Muscle of leg (tissue), 11 donors: ENCODE data around the gene NRSN2. TPM values are rescaled to one million over a fixed set of nuclear protein-coding genes. Genes with fewer than 3 reads are reported as not detected.

Experiments
- DNase-seq: peaks from one replicate; pipeline ENCODE4 v3.0.0; 2013
- H3K27ac ChIP-seq: one replicate; pipeline ENCODE4 v1.5.1; 2013; ENCODE audit warnings: mild to moderate bottlenecking, low read length, control low read depth
- H3K27me3 ChIP-seq: one replicate; pipeline ENCODE4 v1.6.1; 2013; ENCODE audit warnings: low read length; ENCODE audit not compliant: control insufficient read depth, insufficient read depth
- H3K36me3 ChIP-seq: one replicate; pipeline ENCODE4 v1.6.1; 2013; ENCODE audit warnings: low read length; ENCODE audit not compliant: control insufficient read depth, insufficient read depth
- H3K4me1 ChIP-seq: one replicate; pipeline ENCODE4 v1.6.1; 2013; ENCODE audit warnings: low read length; ENCODE audit not compliant: control insufficient read depth, insufficient read depth
- H3K4me3 ChIP-seq: one replicate; pipeline ENCODE4 v1.5.1; 2013; ENCODE audit warnings: low read length, control low read depth
- H3K9me3 ChIP-seq: replicated peaks from 2 replicates; pipeline ENCODE4 v1.6.1; 2013; ENCODE audit warnings: low read depth, low read length; ENCODE audit not compliant: control insufficient read depth
- WGBS: methylation state at CpG from one replicate; pipeline ENCODE4 v1.1.5; 2013; ENCODE audit warnings: missing lambda C conversion rate; ENCODE audit not compliant: insufficient coverage; 5-methylcytosine and 5-hydroxymethylcytosine counted together
- polyA plus RNA-seq, 8 donors: library from polyadenylated mRNA; unstranded; fragments of 120-200 nt; gene quantifications; one replicate each; pipeline versions ENCODE4 v1.2.1 to v1.2.3, GENCODE V29; 2013; ENCODE audit warnings: inconsistent platforms in 1 of 8, low replicate concordance in 1 of 8; ENCODE audit not compliant: insufficient read length in 8 of 8, insufficient read depth in 1 of 8
- total RNA-seq: library from RNA; stranded (reverse); fragments of 120-200 nt; gene quantifications from one replicate; pipeline ENCODE4 v1.2.4, GENCODE V29; 2013

NRSN2 gene
- total and polyA plus RNA-seq, 9 donors: 12.4 to 33.6 (median 30.9) TPM

DNA sequence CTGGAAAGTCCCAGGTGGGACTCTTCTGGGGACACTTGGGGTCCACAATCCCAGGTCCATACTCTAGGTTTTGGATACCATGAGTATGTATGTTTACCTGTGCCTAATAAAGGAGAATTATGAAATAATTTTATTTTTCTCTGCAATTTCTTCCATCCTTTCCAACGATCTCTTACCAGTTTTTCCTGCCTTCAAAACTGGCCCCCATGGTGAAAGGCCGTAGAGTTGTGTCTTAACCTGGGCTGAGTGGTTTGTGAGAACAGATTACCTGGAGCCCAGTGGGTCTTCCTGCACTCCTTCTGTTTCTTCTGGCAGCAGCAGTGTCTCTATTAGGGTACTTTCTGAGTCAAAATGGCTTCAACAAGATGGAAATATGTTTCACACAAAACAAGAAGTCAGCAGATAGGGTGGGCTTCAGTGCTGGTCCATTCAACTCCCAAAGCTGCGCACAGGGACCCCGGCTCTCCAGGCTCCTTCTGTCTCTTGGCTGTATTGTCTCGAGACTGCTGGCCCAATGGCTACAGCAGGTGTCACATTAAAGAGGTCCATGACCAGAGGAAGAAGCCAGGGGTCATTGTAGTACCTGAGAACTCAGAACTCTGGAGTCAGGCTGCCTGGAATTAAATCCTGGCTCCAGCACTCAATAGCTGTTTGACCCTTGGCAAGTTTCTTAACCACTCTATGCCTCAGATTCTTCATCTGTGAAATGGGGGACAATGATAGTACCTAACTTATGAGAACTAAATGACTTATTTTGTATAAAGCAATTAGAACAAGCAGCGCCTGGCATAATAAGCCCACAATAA lies 50.7 kb downstream of the NRSN2 start:
- no peak for DNase-seq
- H3K4me1 ChIP-seq: no peaks in the 10 kb centered on the region
- 88% methylated on average over 5 of the region's 6 CpGs for WGBS
- peaks cover 7% of the 10 kb centered on the region for H3K36me3 ChIP-seq
- no peaks in the 10 kb centered on the region for H3K9me3 ChIP-seq
- H3K27ac ChIP-seq: no peak overlapping the region
- H3K27me3 ChIP-seq: no peaks in the 10 kb centered on the region
- H3K4me3 ChIP-seq: no peak overlapping the region

DNA sequence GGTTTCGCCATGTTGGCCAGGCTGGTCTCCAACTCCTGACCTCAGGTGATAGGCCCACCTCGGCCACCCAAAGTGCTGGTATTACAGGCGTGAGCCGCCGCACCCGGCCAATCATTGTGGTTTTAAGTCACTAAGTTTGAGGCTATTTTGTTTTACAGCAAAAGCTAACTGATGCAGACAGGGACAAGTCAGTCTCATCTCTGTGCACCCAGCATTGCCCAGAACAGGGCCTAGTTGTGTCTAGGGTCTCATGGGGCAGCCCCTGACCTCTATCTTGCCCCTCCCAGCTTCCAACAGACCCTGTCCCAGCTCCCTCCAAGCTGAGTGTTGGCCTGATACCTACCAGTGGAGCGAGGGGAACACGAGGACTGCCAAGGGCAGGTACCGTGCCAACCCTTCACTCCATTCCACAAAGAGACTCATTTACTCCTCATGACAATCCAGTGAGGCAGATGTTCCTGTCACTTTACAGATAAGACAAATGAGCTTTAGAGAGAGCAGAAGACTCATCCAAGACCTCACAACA lies 52.3 kb downstream of the NRSN2 start:
- peaks cover 5% of the 10 kb centered on the region for H3K9me3 ChIP-seq
- peak; percentile 27 for DNase-seq
- H3K36me3 ChIP-seq: peaks cover 7% of the 10 kb centered on the region
- no peak overlapping the region for H3K27ac ChIP-seq
- no peaks in the 10 kb centered on the region for H3K4me1 ChIP-seq
- H3K27me3 ChIP-seq: no peaks in the 10 kb centered on the region
- H3K4me3 ChIP-seq: no peak overlapping the region
- 98% methylated on average over 8 of the region's 9 CpGs for WGBS

DNA sequence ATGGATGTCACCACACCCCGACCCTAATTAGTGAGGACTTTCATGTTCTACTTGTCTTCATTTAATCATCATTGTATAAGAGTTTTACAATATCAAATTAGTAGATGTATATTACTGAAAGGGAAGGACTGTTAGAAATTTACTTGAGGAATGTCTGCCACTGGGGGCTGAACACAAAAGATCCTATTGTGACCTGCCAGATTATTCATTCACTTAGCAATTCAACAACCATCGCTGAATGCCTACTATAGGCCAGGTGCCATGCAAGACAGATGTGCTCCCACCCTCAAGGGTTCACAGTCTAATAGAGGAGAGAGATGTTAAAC lies 53.2 kb downstream of the NRSN2 start:
- WGBS: no CpG with 5 or more reads among the region's 2 CpGs
- H3K9me3 ChIP-seq: peaks cover 5% of the 10 kb centered on the region

DNA sequence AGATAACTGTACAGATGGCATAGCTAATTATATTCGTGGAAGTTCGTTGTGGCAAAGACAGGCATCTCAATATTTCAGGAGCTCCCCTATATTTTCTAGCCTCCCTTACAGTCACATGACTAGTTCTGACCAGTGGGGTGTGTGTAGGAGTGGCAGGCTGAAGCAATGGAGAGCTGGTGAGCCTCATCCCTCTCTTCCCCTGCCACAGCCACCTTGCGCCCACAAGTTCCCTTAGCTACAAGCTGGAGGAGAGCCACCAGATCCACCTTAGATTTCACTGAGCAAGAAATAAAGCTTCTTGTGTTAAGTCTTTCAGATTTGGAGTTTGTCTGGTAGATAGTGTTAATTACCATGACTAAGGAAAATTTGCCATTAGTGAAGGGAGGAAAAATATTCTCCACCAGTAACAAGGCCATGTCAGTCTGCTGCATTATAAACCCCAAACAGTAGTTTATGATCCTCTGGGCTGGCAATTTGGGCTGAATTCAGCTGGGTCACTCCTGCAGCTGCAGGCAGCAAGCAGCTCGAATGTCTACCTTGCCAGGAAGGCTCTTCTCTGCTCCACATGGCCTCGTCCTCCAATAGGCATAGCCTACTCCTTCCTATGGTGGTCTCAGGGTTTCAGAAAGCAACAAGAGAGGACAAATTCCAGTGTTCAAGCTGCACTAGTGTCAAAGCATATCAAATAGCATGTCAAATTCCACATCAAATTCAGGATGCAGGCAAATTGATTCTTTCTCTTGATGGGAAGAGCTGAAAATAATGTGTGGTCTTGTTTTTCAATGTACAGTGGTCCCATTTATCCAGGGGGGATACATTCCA lies 53.8 kb downstream of the NRSN2 start:
- H3K4me3 ChIP-seq: no peak overlapping the region
- H3K27me3 ChIP-seq: no peaks in the 10 kb centered on the region
- 40% methylated on average over 2 of the region's 5 CpGs for WGBS
- no peaks in the 10 kb centered on the region for H3K4me1 ChIP-seq
- H3K36me3 ChIP-seq: peaks cover 7% of the 10 kb centered on the region
- DNase-seq: no peak
- H3K9me3 ChIP-seq: peaks cover 5% of the 10 kb centered on the region
- H3K27ac ChIP-seq: no peak overlapping the region

More for the DNA sequence above, 53.2 kb downstream of the NRSN2 start:
- no peaks in the 10 kb centered on the region for H3K4me1 ChIP-seq
- no peaks in the 10 kb centered on the region for H3K27me3 ChIP-seq
- H3K27ac ChIP-seq: no peak overlapping the region
- peaks cover 7% of the 10 kb centered on the region for H3K36me3 ChIP-seq
- DNase-seq: no peak
- H3K4me3 ChIP-seq: no peak overlapping the region

DNA sequence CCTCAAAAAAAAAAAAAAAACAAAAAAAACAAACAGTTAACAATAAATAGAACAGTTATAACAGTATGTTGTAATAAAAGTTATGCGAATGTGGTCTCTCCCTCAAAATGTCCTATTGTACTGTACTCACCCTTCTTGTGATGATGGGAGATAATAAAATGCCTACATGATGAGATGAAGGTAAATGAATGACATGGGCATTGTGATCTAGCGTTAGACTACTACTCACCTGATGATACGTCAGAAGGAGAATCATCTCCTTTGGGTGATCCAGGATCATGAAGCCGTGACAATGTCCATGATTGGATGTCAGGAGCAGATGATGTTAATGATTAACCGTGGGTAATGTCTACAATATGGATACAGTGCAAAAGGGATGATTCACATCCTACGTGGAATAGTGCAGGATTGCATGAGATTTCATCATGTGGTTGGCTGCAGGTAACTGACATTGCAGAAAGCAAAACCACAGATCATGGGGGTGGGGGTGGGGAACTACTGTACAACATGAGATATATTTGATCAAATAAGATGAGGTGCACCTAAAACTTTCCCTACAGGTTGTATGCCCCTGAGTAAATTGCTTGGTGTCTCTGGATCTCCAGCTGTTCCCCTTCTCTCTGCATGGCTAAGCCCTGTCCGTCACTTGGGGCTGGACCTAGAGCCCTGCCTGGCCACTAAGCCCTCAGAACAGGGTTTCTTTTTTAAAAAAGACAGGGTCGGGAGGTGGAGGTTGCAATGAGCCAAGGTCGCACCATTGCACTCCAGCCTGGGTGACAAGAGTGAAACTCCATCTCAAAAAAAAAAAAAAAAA lies 55.0 kb downstream of the NRSN2 start:
- 87% methylated on average over 5 of the region's 9 CpGs for WGBS

DNA sequence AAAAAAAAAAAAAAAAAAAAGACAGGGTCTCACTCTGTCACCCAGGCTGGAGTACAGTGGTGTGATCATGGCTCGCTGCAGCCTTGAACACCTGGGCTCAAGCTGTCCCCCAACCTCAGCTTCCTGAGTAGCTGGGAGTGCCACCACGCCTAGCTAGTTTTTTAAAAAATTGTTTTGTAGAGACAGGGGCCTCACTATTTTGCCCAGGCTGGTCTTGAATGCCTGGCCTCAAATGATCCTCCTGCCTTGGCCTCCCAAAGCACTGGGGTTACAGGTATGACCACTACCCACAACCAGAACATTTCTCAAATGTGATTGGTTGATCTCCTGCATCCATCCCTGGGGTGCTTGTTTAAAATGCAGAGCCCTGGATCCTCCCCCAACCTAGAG lies 55.6 kb downstream of the NRSN2 start:
- DNase-seq: no peak
- WGBS: 80% methylated on average over 1 of the region's 2 CpGs
- no peak overlapping the region for H3K27ac ChIP-seq
- peaks cover 5% of the 10 kb centered on the region for H3K9me3 ChIP-seq
- no peaks in the 10 kb centered on the region for H3K36me3 ChIP-seq
- H3K27me3 ChIP-seq: no peaks in the 10 kb centered on the region
- peaks cover 6% of the 10 kb centered on the region for H3K4me1 ChIP-seq
- no peak overlapping the region for H3K4me3 ChIP-seq

More for the DNA sequence above, 55.0 kb downstream of the NRSN2 start:
- no peak for DNase-seq
- Histone ChIP-seq H3K4me1 (peaks cover under 1% of the 10 kb centered on the region), H3K27me3 (no peaks in the 10 kb centered on the region), H3K9me3 (peaks cover 5% of the 10 kb centered on the region), H3K27ac (no peak overlapping the region), H3K4me3 (no peak overlapping the region), H3K36me3 (peaks cover under 1% of the 10 kb centered on the region)

DNA sequence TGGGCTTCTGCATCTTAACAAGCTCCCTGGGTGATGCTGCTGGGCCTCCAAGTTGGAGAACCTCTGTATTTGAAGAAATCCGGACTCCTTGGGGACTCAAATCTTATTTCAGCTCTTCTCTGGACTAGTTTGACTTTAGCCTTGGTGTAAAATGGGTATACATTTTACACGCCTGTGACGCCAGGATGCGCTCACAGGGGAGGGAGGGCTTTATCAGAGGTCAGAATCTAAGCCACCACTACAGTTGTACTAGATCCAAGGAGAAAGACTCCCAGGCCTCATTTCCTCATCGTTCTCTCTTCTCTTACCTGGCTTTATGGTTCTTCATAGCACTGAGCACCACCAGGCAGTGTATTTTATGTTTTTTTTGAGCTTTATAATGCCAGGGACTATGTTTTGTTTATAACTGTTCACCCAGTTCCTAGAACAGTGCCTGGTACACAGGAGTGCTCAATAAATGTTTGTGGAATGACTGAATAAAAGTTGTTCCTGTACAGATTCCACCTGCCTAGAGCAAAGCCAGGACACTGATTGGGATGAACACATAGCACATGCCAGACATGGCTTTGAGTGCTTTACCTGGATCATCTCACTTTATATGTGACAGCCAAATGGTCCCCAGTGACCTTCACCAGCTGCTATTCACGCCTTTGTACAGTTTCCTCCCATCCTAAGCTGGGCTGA lies 56.1 kb downstream of the NRSN2 start:
- peaks cover 5% of the 10 kb centered on the region for H3K9me3 ChIP-seq
- WGBS: no CpG with 5 or more reads among the region's 6 CpGs
- DNase-seq: no peak
- peaks cover 7% of the 10 kb centered on the region for H3K4me1 ChIP-seq
- H3K36me3 ChIP-seq: no peaks in the 10 kb centered on the region
- H3K27ac ChIP-seq: no peak overlapping the region
- H3K4me3 ChIP-seq: no peak overlapping the region
- H3K27me3 ChIP-seq: no peaks in the 10 kb centered on the region

DNA sequence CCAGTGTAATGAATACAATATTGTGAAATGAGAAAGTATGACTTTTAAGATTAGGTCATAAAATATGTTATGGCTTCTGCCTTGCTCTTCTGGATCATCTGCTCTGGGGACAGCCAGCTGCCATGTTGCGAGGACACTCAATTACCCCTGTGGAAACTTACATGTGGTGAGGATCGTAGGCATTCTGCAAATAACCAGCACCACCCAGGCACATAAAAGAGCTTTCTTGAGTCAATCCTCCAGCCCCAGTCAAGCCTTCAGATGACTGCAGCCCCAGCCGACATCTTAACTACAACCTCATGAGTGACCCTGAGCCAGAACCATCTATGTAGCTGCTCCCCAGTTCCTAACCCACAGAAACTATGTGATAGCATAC lies 56.7 kb downstream of the NRSN2 start:
- peaks cover 5% of the 10 kb centered on the region for H3K9me3 ChIP-seq
- H3K27ac ChIP-seq: no peak overlapping the region
- peaks cover 7% of the 10 kb centered on the region for H3K4me1 ChIP-seq
- DNase-seq: no peak
- no CpG with 5 or more reads among the region's 3 CpGs for WGBS
- no peaks in the 10 kb centered on the region for H3K36me3 ChIP-seq
- H3K27me3 ChIP-seq: no peaks in the 10 kb centered on the region
- no peak overlapping the region for H3K4me3 ChIP-seq

DNA sequence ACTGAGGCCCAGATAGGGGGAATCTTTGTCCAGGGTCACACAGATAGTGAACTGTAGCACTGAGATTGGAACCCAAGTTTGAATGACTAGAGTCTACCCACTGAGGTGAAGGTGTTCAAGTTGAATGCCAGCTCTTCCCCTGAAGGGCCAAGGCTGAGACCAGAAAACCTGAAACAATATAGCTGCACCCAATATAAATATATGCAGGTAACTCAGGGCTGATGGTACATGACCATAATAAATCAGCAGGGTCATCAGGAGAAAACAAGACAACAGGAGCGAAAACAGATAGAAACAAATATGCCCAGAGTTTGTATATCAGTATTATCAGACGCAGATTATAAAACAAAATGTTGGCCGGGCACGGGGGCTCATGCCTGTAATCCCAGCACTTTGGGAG lies 57.2 kb downstream of the NRSN2 start:
- H3K4me3 ChIP-seq: no peak overlapping the region
- 97% methylated on average over 4 of the region's 4 CpGs for WGBS
- no peak overlapping the region for H3K27ac ChIP-seq
- no peaks in the 10 kb centered on the region for H3K36me3 ChIP-seq
- H3K9me3 ChIP-seq: peaks cover 5% of the 10 kb centered on the region
- no peak for DNase-seq
- H3K27me3 ChIP-seq: no peaks in the 10 kb centered on the region
- peaks cover 11% of the 10 kb centered on the region for H3K4me1 ChIP-seq
